T1000 (cell line): Measurements from ENCODE around the gene RHOC.
"Not testable (repeated sequence)": the region's sequence is repeated elsewhere in the genome, so short reads cannot be mapped to it uniquely, and the experiment has no call there.

Experiments
- DNase-seq: peaks from one replicate; lab custom pipeline; 2025; ENCODE audit warnings: mixed read lengths; lab: John Stamatoyannopoulos, UW

Gene RHOC

DNA sequence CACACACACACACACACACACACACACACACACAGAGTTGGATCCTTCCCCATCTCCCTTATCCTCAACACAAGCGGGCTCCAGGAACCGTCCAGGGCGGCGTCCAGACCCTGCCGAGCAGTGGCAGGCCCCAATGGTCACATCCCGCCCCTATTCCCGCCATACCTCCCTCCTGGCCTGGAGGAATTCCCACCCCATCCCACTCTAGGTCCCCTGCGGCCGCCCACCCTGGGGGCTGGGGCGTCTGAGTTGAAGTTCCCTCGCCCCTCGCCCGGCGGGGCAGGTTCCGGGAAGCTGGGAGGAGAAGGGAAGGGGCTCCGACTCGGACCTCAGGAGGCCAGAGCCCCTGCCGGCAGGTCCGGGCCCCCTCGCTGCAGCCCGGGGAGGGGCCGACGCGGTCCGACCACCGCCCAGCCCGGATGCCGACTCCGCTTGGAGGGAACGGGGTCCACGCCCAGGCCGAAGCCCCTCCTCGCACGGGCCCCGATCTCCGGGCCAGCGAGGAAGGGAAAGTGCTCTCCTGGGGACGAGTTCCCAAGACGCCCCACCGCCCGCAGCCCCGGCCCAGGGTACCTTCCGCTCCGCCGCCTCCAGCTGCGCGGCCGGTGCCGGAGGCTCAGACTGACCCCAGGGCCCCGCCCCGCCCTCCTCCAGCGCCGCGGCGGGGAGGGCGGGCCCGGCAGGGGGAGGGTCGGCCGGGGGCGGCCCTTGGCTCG lies at the start of gene RHOC:
Gene RHOC (minus strand): TSS at position 623 of the 716 bp plus-strand sequence. CDS start 3,328 bp downstream, outside the sequence.
- no peak for DNase-seq

GRCh38 chr1:112754116-112754628 lies 47.2 kb upstream of the RHOC start:
- no peak for DNase-seq

DNA sequence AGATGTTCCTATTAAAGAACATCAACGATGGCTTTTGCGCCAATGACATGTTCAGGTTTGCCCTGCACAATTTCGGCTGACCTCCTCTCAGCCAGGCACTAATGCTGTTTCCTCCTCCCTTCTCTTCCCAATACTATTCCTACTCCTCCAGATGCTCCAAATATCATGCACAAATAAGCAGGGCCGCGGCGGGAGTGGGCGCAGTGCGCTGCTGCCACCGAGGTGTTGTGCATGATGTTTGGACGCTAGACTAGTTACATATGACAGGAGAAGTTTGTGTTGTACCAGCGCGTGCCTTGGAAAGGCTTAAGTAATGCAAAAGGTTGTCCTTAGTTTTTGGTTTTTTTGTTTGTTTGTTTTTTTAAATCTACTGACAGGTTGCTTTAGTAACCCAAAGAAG lies 41.5 kb upstream of the RHOC start:
- no peak for DNase-seq

- no peak for DNase-seq
These were observed 37.2 kb upstream of the RHOC start for GRCh38 chr1:112744009-112744578.

- DNase-seq: no peak
These were observed 36.5 kb upstream of the RHOC start for GRCh38 chr1:112743174-112744008.

DNA sequence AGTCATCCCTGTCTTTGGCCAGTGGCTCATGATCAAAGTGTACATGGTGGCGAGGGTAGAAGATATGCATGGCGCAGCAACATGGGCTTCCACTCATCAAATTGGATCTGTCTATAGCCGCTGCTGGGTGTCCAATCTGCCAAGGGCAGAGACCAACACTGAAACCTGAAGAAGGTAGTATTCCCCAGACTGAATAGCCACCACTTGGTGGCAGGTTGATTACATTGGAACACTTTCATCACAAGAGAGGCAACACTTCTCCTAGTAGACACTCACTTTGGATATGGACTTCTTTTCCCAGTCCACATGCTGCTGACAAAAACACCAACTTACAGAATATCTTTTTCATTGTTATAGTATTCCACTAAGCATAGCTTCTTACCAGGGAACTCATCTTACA lies 30.6 kb upstream of the RHOC start:
- no peak for DNase-seq

GRCh38 chr1:112735752-112736151 lies 28.8 kb upstream of the RHOC start:
- no peak for DNase-seq

GRCh38 chr1:112731451-112731850 lies 24.5 kb upstream of the RHOC start:
- DNase-seq: no peak

DNA sequence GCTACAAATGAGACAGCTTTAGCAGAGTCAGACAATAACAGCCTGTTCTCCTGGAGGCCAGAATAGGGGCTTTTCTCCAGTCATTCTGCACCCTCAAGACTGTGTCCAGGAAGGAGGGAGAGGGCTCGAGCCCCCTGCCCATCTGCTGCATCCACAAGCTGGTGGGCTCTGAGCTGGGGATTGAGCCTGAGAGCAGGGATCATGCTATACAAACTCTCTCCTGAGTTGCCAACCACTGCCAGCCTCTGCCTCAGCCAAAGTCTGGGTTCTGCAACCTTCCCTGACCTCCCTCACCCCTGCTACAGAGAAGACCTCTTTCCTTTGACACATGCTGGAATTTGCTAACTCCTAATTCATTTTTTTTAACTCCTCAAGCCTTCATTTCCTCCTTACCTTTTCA lies 23.0 kb upstream of the RHOC start:
- no peak for DNase-seq

GRCh38 chr1:112729011-112729410 lies 22.1 kb upstream of the RHOC start:
- DNase-seq: not testable (repeated sequence)

- not testable (repeated sequence) for DNase-seq
These were observed 21.5 kb upstream of the RHOC start for GRCh38 chr1:112728306-112728971.

DNA sequence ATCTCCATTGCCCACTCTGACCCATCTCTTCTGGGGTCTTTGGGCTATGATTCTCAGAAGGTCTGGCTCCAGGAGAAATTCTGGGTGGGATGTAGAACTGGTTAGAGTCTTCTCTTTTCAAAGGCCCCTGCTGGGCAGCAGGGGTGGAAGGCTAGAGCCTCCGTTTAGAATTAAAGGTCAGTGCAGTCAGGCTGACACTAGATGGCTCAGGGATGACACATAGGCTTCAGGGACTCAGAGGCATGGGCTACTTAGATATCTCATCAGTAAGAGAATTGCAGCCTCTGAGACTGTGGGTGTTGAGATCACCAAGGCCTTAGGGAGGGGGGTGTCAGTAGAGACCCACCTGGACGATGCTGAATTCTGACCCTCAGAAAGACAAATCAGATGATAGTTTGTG lies 20.8 kb upstream of the RHOC start:
- no peak for DNase-seq

DNA sequence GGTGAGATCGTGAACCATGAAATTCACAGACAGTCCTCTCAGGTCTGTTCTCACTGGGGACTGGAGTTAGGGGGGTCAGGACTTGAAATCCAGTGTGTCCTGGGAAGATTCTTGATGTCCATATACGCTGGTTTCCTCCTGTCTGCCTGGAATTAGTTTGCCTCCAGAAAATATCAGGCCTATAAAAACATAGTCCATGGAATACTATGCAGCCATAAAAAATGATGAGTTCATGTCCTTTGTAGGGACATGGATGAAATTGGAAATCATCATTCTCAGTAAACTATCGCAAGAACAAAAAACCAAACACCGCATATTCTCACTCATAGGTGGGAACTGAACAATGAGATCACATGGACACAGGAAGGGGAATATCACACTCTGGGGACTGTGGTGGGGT lies 17.3 kb upstream of the RHOC start:
- DNase-seq: not testable (repeated sequence)

GRCh38 chr1:112723511-112723839 lies 16.5 kb upstream of the RHOC start:
- DNase-seq: no peak

GRCh38 chr1:112722601-112723510 lies 15.9 kb upstream of the RHOC start:
- DNase-seq: no peak

GRCh38 chr1:112721966-112722524 lies 15.1 kb upstream of the RHOC start:
- no peak for DNase-seq

DNA sequence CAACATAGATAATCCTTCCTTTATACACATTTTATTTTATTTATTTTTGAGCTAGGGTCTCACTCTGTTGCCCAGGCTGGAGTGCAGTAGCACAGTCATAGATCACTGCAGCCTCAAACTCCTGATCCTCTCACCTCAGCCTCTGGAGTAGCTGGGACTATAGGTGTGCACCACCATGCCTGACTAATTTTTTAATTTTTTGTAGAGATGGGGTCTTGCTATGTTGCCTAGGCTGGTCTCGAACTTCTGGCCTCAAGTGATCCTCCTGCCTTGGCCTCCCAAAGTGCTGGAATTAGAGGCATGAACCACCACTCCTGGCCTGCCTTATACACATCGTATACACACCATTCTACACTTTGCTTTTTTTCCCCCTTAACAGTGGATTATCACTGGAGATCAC lies 14.4 kb upstream of the RHOC start:
- DNase-seq: not testable (repeated sequence)

DNA sequence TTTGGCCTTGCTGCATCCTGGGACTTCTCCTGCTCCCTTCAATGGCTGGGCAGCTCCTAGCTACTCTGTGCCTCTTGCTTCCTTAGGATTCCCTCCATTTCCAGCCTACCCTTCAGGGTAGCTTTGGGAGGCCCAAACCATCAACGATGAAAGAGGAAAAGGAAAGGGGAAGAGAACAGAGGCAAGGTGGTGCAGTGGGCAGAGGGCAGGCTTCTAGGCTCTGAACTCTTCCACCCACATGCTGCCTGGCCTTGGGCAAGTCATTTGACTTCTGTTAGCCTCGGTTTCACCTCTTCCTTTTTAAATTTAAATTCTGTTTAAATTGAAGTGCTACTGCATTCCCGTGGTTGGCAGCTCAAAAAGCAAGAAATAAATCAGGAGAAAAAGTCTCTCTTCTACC lies 13.9 kb upstream of the RHOC start:
- no peak for DNase-seq

DNA sequence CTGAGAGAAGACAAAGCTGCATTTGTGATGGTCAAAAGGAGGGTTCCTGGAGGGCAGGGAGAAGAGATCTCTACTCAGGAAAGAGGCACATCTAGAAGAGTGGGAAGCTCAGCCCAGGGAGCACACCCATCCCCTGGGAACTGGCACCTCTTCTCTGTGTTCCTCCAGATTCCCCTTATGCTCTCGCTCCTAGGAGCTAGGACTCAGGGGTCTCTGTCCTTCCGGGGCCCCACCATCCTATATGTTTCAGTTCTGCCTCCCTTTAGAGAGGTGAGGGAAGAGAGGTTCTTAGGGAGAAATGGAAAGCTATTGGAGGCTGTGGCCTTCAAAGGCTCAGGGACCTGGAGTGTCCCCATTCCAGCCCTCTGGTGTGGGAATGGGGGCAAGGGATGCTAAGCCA lies 12.8 kb upstream of the RHOC start:
- no peak for DNase-seq

DNA sequence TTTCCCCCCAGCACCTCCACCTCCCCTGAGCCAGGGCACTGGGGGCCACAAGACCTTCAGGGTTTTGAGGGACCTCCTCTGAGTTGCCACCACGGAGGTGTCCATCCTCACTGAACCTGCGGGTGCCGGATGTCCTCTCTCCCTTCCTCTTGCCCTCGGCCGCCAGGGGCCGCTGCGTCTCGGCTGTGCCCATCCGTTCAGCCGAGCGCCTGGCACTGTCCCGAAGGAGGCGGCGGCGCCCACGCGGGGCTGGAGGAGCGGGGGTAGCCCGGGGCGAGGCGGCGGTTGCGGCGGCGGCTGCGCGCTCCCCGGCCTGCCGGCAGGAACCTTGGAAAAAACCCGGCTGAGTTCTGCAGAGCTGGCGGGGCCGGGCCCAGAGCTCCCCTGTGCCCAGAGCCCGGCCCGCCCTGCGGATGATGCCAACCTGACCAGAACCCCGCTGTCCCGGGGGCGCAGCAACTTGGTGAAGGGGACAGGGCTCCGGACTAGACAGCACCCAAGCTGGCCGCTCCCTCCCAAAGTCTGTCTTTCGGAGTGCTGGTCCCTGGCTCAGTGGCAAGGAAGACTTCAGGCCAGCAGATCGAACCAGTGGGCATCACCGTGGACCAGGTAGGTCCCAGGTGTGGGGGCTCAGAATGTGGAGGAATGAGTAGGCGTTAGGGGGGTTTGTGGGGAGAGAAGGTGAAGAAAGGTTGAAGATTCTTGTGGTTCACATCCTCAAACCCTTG lies 11.9 kb upstream of the RHOC start:
- peak; percentile 84 for DNase-seq
